Measurements from ENCODE around the gene TTYH3. TPM values are rescaled to one million over a fixed set of nuclear protein-coding genes. Genes with fewer than 3 reads are reported as not detected.
A peak's percentile ranks its signal among the peaks of the same experiment; 100 is the strongest.

The TTYH3 gene
- total and polyA plus RNA-seq, 9 of the 15 experiments (the other 6 are each of a cell fraction or from before 2014, with no cell fraction given) = 0.01 to 5.5 (median 1.1) TPM

GRCh38 chr7:2597273-2597640 is 34.5 kb upstream of the TTYH3 start:
- no peak overlapping the region for H3K4me3 ChIP-seq
- no peaks in the 10 kb centered on the region for H3K27me3 ChIP-seq (ENCODE audit: control insufficient read depth in 2 of 2, insufficient read depth in 2 of 2, low read length in 2 of 2)
- H4K20me1 ChIP-seq (replicated peaks; ENCODE audit: control insufficient read depth, insufficient read depth, low read length) = no peaks in the 10 kb centered on the region
- no peak overlapping the region for H3K4me2 ChIP-seq (ENCODE audit: insufficient read depth, low read length)
- no peaks in the 10 kb centered on the region for H3K9me3 ChIP-seq (replicated peaks; ENCODE audit: control insufficient read depth, insufficient read depth, low read depth, low read length)
- peaks cover 30% of the 10 kb centered on the region; the same call in 1 of the 3 replicates for H3K36me3 ChIP-seq (ENCODE audit: control insufficient read depth, insufficient read depth, low read length)
- in situ Hi-C loops (cut with MboI) = no loop called here
- BruUV-seq (replicated peaks) = no TSS peak
- FAIRE-seq (no peak), ATAC-seq (no peak), DNase-seq (ENCODE audit: extremely low read depth in 1 of 4, low spot score in 3 of 4) (no peak)
- peaks cover 5% of the 10 kb centered on the region for H3K9me1 ChIP-seq (ENCODE audit: control insufficient read depth, insufficient read depth, low read length)
- whole genome bisulfite sequencing (ENCODE audit: insufficient coverage, low coverage, missing lambda C conversion rate) = 81% methylated on average over 12 of the region's 13 CpGs
- H3K79me2 ChIP-seq (ENCODE audit: control insufficient read depth, insufficient read depth, low read length) = no peaks in the 10 kb centered on the region
- ChIA-PET CTCF (ENCODE audit: low intra/inter-chr PET ratio) (no interaction called here), POLR2A (interaction anchor here (1.2 kb wide), 1 partner anchor 12 kb away, joined by 8 read pairs; no protein-coding TSS in a partner anchor)
- intact Hi-C loops (cut with micrococcal nuclease) = no loop called here
- H3K4me1 ChIP-seq (replicated peaks in 1 of 2; ENCODE audit: control insufficient read depth in 2 of 2, insufficient read depth in 2 of 2, low read length in 2 of 2) = peaks cover 0 to 16% of the 10 kb centered on the region in 2 experiments; a peak in 2 of 5 replicates
- H3K9ac ChIP-seq (ENCODE audit: insufficient read depth in 1 of 2, low read depth in 2 of 2, low read length in 2 of 2) = 0 out of 4 replicates have a peak overlapping the region, but pooled peaks of 1 of the 2 experiments have one; percentile 17
- no peak overlapping the region for H3K27ac ChIP-seq (ENCODE audit: extremely low read depth, low read depth, low read length)
- H2AFZ ChIP-seq (ENCODE audit: low read depth, low read length) = no peak overlapping the region
- TF ChIP-seq THAP12 (CRISPR knock-in tag; IDR thresholded peaks at IDR 0.05) = no peak
- no peak for TF ChIP-seq ZBTB5 (IDR thresholded peaks at IDR 0.05)
- TF ChIP-seq SMARCA5 (IDR thresholded peaks at IDR 0.05) = no peak
- TF ChIP-seq FOXP4 (CRISPR knock-in tag; IDR thresholded peaks at IDR 0.05; ENCODE audit: borderline replicate concordance) = no peak
- TF ChIP-seq WHSC1 (IDR thresholded peaks at IDR 0.05; ENCODE audit: low read length) = no peak
- TF ChIP-seq ARNT (IDR thresholded peaks at IDR 0.05) = no peak
- no peak for TF ChIP-seq CREB1 (IDR thresholded peaks at IDR 0.05)
- no peak for TF ChIP-seq CREB1 (CRISPR knock-in tag; IDR thresholded peaks at IDR 0.05)
- no peak for TF ChIP-seq USF1 (CRISPR knock-in tag; IDR thresholded peaks at IDR 0.05)
- TF ChIP-seq PRDM10 (IDR thresholded peaks at IDR 0.05; ENCODE audit: partially characterized antibody) = no peak
- TF ChIP-seq ATF7 (IDR thresholded peaks at IDR 0.05) = no peak
- no peak for TF ChIP-seq CBX8 (IDR thresholded peaks at IDR 0.05; ENCODE audit: borderline replicate concordance, extremely low read depth, low read depth, low read length, poor library complexity, severe bottlenecking)
